D721Med (cell line): ENCODE data around the gene RPL41.

Source experiments
- DNase-seq: peaks from one replicate; pipeline ENCODE4 v3.0.0; 2011; ENCODE audit warnings: low spot score; ENCODE audit not compliant: insufficient read length
- FAIRE-seq: peaks from 2 replicates; lab custom pipeline; 2011; peaks lifted over from hg19 to GRCh38; lab: Jason Lieb, UNC
- CTCF ChIP-seq: IDR thresholded peaks from 2 replicates; pipeline ENCODE4 v1.5.1; 2012; ENCODE audit warnings: mild to moderate bottlenecking, control low read depth; ENCODE audit not compliant: insufficient read depth; ENCODE audit errors: missing control alignments

RPL41 gene

GRCh38 chr12:56164345-56164729 is 47.9 kb downstream of the RPL41 start:
- TF ChIP-seq CTCF: no peak
- FAIRE-seq (no peak), DNase-seq (no peak)

GRCh38 chr12:56165369-56165768 is 48.9 kb downstream of the RPL41 start:
- TF ChIP-seq CTCF: no peak
- no peak for FAIRE-seq
- no peak for DNase-seq
